Uterus (tissue), 2 donors: ENCODE data around the gene ICAM4.

ENCODE experiments used
- CTCF ChIP-seq, 4 experiments: fragments of 200-600 bp in 2 of 4; fragments of 450-650 bp in 2 of 4; sonication (generic) in 2 of 4; IDR thresholded peaks; one replicate each; pipeline ENCODE4 v1.5.1; 2016 to 2019; ENCODE audit warnings: antibody characterized with exemption in 4 of 4, mild to moderate bottlenecking in 2 of 4, moderate library complexity in 1 of 4
- POLR2A ChIP-seq, 2 donors: fragments of 450-650 bp; IDR thresholded peaks; one replicate each; pipeline ENCODE4 v1.6.1; 2016; ENCODE audit warnings: antibody characterized with exemption in 2 of 2, mild to moderate bottlenecking in 1 of 2, moderate library complexity in 1 of 2

DNA sequence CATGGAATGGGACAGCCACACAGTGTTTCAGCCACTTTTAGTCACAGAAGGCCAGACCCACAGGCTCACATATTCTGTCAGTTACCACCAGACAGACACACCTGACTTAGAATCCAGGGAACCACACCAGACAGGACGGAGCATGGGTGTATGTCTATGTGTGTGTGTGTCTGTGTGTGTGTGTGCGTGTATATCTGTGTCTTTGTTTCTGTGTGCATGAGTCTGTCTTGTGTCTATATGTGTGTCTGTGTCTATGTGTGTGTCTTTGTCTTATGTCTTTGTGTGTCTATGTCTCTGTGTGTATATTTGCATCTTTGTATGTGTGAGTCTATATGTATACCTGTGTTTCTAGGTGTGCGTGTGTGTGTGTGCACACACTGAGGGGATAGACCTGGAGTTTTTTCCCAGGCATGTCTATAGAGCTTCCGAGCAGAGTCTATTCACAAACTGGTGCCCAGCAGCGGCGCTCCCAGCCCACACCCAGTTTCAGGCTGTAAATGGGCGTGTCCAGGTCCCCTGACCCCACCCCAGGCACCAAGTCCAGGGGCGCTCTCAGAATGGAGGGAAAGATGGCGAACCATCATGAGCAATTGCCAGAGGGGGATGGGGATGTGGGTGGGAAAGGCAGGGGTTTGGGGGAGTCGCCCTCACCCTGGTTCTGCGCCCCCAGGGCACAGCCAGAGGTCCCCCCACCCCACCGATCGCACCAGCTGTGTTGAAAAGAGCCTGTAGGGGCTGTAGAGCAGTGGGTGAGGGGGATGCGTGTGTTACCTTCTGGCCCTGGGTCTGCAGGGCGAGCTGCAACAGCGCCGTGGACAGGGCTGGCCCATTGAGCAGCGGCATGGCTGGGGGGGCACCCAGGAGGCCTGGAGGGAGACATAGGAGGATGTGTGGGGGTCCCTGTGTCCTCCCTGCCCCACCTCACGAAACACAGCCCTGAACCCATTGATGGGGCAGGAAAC, 35.4 kb downstream of the ICAM4 start:
- no peak for TF ChIP-seq CTCF (IDR thresholded peaks at IDR 0.05)
- no peak for TF ChIP-seq POLR2A (IDR thresholded peaks at IDR 0.05)
